NK-92 (cell line): ENCODE results near the gene SLC26A1.
"Not testable (repeated sequence)": the region's sequence is repeated elsewhere in the genome, so short reads cannot be mapped to it uniquely, and the experiment has no call there.

ENCODE experiments used
- DNase-seq: peaks from one replicate; lab custom pipeline; 2025; ENCODE audit not compliant: unreplicated experiment; lab: John Stamatoyannopoulos, UW

The SLC26A1 gene

DNA sequence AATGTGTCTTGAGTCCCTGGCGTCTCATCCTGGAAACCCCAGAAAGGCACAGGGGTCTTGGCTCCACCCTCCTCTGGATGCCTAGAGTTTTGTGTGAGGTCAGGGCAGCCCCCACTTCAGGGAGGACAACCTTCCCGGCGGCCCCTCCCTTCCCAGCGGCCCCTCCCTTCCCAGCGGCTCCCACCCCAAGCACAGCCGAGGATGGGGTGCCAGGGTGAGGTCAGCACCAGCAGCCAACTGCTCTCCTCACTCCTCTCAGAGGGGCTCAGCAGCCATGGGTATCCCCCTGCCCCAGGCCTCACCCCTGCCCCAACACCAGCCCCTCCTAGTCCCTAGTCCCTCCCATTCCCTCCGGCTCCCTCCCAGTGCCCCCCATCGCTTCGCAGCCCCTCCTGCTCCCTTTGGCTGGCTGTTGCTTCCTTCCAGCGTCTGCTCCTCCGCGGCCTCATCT lies 37.2 kb downstream of the SLC26A1 start:
- no peak for DNase-seq

DNA sequence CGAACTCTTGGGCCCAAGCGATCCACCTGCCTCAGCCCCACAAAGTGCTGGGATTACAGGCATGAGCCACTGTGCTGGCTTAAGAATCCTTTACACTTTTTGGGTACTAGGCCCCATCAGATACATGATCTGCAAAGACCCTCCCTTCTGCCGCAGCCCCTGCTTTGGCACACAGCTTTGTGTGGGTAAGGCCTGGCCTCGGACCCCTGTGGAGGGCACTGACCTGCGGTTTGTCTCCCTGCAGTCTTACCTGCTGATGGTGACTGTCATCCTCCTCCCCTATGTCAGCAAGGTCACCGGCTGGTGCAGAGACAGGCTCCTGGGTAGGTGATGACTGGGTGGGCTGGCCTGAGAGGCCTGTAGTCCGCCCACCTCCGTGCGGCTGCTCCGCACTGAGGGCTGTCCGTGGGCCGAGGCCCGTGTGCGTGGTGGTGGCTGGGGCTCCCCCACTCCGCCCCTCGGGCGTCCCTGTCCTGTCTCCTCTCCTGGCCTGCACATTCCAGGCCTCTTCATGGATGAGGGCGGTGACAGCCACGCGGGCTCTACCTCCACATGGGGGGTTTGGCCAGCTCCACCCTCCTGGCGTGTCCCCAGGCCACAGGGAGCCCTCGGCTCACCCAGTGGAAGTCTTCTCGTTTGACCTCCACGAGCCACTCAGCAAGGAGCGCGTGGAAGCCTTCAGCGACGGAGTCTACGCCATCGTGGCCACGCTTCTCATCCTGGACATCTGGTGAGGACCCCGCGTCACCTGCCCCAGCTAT lies 37.9 kb downstream of the SLC26A1 start:
- DNase-seq = no peak

DNA sequence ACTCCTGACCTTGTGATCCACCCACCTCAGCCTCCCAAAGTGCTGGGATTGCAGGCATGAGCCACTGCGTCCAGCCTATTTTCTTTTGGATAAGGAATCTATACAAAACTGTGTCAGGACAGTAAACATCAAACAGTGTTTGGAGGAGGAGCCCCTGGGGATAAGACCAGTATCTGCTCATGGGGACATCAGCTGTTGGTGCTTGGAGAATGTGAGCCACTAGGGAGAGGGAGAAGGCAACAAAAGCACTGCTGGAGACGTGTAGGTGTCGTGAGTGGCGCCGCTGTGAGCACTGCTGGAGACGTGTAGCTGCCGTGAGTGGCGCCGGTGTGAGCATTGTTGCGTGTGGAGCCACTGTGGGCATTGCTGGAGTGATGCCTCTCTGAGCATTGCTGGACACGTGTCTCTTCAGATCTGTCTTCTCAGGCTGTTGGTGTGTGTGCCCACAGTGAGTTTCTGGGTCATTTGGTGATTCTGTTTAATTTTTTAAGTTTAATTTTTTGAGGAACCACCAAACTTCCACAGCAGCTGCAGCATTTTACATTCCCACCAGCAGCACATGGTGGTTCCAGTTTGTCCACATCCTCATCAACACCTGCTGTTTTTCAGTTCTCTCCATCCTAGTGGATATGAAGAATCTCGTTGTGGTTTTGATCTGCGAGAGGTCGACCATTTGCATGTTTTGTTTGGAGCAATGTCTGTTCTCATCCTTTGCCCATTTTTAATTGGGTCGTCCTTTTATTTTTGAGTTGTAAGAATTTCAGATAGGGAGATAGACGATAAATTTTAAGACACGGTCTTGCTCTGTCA lies 38.8 kb downstream of the SLC26A1 start:
- DNase-seq = no peak

GRCh38 chr4:953574-953915 lies 39.7 kb downstream of the SLC26A1 start:
- no peak for DNase-seq

DNA sequence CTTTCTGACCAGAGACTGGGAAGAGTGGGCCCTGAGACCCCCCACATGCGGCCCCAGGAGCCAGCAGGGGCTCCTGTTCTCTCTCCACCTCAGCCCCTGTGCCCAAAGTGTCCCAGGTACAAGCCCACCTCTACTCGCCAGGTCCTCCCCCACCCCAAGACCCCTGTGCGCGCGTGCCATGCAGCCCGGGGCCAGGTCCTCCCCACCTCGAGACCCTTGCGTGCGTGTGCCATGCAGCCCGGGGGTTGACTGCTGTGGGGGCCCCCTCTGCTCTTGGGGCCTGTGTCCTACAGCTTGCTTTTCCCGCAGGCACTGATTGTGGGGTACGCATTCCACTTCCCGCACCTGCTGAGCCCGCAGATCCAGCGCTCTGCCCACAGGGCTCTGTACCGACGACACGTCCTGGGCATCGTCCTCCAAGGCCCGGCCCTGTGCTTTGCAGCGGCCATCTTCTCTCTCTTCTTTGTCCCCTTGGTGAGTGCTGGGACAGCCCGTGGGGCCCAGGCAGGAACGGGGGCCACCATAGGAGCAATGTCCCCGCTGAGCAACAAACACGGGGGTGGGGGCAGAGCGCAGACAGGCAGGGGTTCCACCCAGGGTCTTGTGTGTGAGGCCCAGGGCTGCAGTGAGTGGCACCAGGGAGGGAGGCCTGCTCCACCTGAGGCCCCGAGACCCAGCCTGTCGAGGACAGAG lies 40.2 kb downstream of the SLC26A1 start:
- DNase-seq = no peak

- no peak for DNase-seq
Observed at GRCh38 chr4:951594-952468, 41.4 kb downstream of the SLC26A1 start.

- DNase-seq = no peak
Observed at GRCh38 chr4:951186-951585, 42.0 kb downstream of the SLC26A1 start.

DNA sequence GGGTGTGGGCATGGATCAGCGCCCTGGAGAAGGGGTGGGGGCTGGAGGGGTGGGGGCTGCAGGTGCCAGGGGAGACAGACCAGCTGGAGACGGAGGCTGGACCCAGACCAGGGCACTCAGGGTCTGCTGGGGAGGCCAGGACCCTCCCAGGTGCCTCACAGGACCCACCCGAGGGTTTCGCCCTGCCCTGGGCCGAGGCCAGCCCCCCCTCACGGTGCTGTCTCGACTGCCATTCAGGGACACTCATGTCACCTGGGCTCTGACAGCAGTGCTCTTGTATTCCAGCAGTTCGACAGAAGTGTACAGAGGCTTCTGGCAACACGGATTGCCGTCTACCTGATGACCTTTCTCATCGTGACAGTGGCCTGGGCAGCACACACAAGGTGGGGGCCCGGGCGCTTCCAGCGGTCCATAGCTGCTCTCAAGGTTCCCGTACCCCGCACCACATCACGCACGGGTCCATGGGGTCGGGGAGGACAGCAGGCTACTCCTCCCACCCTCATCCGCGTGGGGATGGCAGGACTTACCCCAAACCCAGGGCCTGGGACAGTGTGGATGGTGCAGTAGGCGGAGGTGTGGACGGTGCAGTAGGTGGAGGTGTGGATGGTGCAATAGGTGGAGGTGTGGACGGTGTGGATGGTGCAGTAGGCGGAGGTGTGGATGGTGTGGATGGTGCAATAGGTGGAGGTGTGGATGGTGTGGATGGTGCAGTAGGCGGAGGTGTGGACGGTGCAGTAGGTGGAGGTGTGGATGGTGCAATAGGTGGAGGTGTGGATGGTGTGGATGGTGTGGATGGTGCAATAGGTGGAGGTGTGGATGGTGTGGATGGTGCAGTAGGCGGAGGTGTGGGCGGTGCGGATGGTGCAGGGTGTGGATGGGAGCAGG lies 42.8 kb downstream of the SLC26A1 start:
- no peak for DNase-seq

DNA sequence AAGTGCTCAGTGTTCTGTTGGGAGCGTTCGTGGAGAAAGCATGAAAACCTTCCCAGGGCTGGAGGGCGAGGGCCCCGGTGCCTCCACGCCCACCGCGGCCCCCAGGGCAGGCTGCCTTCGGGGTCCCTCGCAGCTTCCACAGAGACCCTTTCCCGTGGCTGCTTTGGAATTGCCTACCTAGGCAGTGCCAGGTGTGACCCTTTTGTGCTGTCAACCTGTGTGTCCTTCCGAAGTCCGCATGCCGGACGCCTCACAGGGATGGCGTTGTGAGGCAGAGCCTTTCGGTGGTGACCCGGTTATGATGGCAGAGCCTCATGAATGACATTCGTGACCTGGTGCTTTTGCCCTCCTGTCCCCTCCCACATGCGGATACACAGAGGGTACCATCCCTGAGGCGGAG lies 43.5 kb downstream of the SLC26A1 start:
- no peak for DNase-seq

DNA sequence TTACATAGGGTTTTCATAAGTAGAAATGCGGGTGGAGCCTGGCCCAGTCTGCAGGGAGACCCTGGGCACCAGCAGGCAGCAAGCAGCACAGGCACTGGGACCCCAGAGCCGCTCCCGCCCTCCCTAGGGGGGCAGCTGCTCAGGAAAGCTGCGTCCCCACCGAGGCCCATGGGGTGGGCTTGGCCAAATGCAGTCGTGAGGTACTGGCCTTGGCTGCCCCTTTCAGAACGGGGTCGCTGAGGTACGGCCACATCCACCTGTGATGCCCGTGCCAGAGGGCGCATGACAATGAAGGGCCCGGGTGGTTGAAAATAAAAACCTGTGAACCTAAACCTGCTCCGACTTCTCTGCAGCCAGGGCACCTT lies 44.3 kb downstream of the SLC26A1 start:
- DNase-seq = no peak

- DNase-seq = no peak
Observed at GRCh38 chr4:948101-948935, 44.9 kb downstream of the SLC26A1 start.

- no peak for DNase-seq
Observed at GRCh38 chr4:947491-947971, 45.7 kb downstream of the SLC26A1 start.

DNA sequence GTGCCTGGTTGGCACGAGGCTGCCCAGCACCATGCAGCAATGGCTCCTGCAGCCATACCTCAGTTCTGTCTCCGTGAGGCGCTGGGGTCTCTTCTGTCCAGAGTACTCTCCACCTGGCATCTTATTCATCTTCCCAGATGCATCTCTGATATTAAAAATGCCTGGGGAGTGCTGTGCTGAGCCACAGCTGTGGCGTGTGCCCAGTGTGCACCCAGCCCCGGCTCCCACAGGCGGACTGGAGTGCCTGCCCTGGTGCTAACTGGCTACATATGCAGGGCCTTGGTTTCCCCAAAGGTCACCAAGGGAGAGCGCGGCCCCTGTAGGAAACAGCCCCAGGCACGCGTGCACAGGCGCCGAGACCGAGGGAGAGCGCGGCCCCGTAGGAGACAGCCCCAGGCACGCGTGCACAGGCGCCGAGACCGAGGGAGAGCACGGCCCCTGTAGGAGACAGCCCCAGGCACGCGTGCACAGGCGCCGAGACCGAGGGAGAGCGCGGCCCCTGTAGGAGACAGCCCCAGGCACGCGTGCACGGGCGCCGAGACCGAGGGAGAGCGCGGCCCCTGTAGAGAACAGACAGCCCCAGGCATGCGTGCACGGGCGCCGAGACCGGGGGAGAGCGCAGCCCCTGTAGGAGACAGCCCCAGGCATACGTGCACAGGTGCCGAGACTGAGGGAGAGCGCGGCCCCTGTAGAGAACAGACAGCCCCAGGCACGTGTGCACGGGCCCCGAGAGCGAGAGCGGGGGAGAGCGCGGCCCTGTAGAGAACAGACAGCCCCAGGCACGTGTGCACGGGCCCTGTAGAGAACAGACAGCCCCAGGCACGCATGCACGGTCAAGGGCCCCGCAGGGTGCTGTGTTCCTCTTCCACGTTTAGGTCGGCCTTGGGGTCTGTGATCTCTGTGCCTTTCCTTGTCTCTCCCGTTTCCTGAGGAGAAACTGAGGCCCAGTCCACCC lies 46.4 kb downstream of the SLC26A1 start:
- no peak for DNase-seq

DNA sequence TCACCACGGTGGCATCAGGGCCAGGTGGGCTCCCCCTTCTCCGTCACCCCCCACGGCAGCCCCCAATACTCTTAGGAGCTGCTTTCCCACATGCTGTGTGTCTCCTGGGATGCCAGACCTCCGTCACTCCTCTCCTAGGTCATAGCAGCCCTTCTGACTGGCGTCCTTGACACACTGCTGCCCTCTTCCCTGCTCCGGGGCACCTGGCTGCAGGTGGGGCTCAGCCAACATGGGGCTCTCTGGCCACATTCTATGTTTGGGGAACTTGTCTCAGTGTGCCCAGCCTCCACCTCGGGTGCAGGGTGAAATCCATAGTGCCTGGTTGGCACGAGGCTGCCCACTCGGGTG lies 47.1 kb downstream of the SLC26A1 start:
- DNase-seq = no peak

DNA sequence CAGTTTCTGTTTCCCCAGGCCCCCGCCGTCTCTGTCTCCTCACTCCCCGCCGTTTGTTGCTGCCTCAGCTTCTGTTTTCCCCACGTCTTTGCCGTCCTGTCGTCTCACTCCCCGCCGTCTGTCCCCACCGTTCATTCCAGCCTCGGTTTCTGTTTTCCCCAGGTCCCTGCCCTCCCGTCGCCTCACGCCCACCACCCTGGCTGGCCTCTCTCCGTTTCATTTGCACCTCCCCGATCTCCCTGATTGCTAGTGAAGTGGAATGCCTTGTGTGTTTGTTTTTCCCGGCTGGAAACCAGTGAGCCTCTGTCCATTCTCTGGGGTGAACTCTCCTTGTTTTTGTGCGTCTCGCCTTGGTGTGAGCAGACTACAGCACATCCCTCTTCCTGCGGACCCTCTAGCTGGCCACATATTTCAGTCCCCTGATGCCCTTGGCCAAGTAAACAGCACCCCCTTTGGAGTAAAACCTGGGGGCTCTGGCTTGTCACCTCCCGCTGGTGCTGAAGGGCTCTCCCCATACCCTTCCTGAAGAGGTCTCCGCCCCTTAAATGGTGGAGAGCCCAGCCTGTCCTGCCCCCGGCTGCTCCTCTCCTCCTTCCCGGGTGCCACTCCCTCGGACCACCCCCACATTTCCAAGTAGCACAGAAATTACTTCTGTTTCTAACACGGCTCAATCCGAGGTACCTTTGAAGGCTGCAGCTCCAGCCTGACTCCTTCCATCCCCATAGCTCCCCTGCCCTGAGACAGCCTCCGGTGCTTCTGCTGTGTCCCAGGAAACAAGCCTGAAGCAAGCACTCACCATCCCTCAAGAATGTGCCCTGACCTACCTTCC lies 47.7 kb downstream of the SLC26A1 start:
- no peak for DNase-seq

DNA sequence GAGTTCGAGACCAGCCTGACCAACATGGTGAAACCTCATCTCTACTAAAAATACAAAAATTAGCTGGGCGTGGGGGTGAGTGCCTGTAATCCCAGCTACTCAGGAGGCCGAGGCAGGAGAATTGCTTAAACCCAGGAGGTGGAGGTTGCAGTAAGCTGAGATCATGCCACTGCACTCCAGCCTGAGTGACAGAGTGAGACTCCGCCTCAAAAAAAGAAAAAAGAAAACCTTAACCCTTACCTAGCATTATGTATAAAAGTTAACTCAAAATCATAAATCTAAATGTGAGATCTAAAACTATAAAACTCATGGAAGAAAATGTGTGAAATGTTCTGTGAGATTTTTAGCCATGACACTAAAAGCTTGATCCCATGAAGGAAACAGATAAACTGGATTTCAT lies 53.7 kb downstream of the SLC26A1 start:
- DNase-seq = not testable (repeated sequence)
